RWPE1 (cell line): ENCODE measurements around the gene CERS6.

Source experiments
- CTCF ChIA-PET: fragments of 350-600 bp; sonication (Branson Sonifier 250); formaldehyde crosslinking; extraction: SDS; loops from one replicate; lab custom pipeline; 2021; lab: Yijun Ruan, JAX
- POLR2A ChIA-PET: fragments of 400-600 bp; formaldehyde crosslinking; extraction: SDS; loops from one replicate; lab custom pipeline; 2020; ENCODE audit warnings: antibody characterized with exemption; ENCODE audit not compliant: low non-redundant PET; lab: Yijun Ruan, JAX
- DNase-seq: peaks from one replicate; pipeline ENCODE4 v3.0.0; 2012; ENCODE audit warnings: low spot score
- H3K27ac ChIP-seq: fragments of 450-650 bp; 2 replicates; pipeline ENCODE4 v1.5.1; 2017
- TF ChIP-seq, protein P1 (sequence below): fragments of 450-650 bp; conservative IDR thresholded peaks from 2 replicates; pipeline ENCODE4 v1.5.1; 2017; ENCODE audit warnings: low read depth, mild to moderate bottlenecking

CERS6 gene

DNA sequence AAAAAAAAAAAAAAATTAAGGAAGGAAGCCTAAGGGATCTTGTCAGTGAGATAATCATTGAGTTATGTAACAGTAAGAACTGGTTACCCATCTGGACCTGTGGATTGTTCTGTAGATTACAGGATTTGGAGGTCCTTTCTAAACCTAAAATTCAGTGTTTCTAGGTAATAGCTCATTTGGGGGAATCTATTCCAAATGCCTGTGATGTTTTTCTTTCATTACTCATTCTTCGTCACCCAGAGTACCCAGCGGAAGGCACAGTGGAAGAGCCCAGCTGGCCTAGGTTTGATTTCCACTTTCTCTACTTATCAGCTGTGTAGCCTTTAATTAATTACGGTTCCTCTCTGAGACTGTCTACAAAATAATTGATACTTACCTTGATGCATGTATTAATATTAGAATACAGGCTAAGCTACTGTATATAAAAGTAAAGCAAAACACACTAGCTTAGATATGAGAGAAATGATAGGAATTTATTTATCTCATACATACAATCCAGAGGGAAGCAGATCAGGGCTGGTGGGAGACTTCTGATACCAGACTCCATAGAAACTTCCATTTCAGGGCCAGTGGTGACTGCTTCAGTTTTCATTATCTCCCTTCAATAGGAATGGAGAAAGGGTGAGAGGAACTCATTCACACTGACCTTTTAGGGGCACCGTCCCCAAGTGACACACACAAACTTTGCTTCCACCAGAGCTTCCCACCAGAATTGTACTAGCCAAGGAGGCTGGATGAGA lies 230.6 kb downstream of the CERS6 start:
- H3K27ac ChIP-seq: no peak overlapping the region
- DNase-seq: no peak
- CTCF ChIA-PET: interaction anchor here (0.6 to 1.5 kb wide), 5 partner anchors 49 to 340 kb away, joined by 3 to 6 read pairs (median 4); no protein-coding TSS in a partner anchor
- TF ChIP-seq, protein P1, sequence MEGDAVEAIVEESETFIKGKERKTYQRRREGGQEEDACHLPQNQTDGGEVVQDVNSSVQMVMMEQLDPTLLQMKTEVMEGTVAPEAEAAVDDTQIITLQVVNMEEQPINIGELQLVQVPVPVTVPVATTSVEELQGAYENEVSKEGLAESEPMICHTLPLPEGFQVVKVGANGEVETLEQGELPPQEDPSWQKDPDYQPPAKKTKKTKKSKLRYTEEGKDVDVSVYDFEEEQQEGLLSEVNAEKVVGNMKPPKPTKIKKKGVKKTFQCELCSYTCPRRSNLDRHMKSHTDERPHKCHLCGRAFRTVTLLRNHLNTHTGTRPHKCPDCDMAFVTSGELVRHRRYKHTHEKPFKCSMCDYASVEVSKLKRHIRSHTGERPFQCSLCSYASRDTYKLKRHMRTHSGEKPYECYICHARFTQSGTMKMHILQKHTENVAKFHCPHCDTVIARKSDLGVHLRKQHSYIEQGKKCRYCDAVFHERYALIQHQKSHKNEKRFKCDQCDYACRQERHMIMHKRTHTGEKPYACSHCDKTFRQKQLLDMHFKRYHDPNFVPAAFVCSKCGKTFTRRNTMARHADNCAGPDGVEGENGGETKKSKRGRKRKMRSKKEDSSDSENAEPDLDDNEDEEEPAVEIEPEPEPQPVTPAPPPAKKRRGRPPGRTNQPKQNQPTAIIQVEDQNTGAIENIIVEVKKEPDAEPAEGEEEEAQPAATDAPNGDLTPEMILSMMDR: no peak
- POLR2A ChIA-PET: no interaction called here

DNA sequence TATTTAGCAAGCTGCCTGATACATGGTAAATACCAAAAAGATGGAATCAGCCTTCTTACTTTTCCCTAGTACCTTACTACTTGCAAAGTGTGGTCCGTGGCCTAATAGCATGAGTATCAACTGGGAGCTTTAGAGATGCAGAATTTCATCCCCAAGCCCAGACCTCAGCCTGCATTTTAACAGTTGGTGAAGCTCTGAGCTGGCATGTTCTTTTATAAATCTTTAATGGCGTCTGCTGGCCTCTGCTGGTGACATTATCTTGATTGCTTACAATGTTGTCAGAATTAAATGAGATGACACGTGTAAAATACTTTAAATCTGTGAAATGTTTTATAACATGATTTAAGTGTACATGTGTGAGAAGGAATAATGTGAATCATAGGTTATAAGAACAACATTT lies 231.2 kb downstream of the CERS6 start:
- CTCF ChIA-PET: interaction anchor here (0.6 to 1.5 kb wide), 4 partner anchors 71 to 340 kb away, joined by 3 to 6 read pairs (median 4); no protein-coding TSS in a partner anchor
- TF ChIP-seq, protein P1: peak; percentile 18; the same call in 1 of the 2 replicates
- H3K27ac ChIP-seq: no peak overlapping the region
- DNase-seq: no peak
- POLR2A ChIA-PET: no interaction called here

- no peak for DNase-seq
- ChIA-PET CTCF (no interaction called here), POLR2A (no interaction called here)
- H3K27ac ChIP-seq: no peak overlapping the region
- TF ChIP-seq, protein P1: no peak
Measured at GRCh38 chr2:168690381-168690885, 234.4 kb downstream of the CERS6 start.

DNA sequence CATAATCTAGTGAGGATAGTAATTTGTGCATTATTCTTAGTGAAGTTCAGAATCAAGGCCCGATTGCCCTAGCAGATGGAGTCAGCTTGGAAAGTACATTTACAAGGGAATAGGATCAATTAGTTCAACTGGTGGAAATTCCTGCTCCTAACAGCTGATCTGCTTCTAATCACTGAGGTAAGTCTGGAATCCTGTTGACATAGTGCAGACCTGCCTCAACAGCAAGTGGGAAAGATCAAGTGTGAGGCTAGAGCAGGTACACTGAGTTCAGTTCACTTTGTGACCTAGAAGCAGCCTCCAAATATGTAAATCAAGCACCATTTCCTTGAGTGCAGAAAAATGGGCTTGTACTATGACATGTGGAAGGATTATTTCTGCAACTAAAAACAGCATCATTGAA lies 235.1 kb downstream of the CERS6 start:
- no peak overlapping the region for H3K27ac ChIP-seq
- TF ChIP-seq, protein P1: no peak
- CTCF ChIA-PET: no interaction called here
- no peak for DNase-seq
- POLR2A ChIA-PET: no interaction called here

GRCh38 chr2:168692132-168692744 lies 236.2 kb downstream of the CERS6 start:
- ChIA-PET CTCF (no interaction called here), POLR2A (no interaction called here)
- TF ChIP-seq, protein P1: no peak
- no peak for DNase-seq
- H3K27ac ChIP-seq: no peak overlapping the region

DNA sequence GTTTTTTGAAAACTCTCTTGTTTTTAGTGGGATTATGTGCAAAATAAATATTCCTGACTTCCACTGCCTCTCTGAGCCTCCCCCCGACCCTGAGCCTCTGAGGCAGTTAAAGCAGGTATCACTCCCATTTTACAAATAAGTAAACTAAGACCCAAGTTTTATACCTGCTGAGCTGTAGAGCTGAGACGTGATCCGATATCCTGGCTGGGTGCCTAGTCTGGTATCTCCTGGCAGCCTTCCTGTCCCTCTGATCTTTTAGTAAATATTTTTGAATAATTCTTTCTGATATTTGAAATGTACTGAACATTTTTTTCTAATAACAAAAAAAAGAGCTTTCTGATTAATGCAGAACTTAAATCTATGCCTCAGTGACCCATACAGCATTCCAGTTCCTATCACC lies 238.1 kb downstream of the CERS6 start:
- ChIA-PET POLR2A (no interaction called here), CTCF (no interaction called here)
- no peak overlapping the region for H3K27ac ChIP-seq
- TF ChIP-seq, protein P1: no peak
- DNase-seq: no peak
